ENCODE measurements around the gene MRGPRD.

Gene MRGPRD

DNA sequence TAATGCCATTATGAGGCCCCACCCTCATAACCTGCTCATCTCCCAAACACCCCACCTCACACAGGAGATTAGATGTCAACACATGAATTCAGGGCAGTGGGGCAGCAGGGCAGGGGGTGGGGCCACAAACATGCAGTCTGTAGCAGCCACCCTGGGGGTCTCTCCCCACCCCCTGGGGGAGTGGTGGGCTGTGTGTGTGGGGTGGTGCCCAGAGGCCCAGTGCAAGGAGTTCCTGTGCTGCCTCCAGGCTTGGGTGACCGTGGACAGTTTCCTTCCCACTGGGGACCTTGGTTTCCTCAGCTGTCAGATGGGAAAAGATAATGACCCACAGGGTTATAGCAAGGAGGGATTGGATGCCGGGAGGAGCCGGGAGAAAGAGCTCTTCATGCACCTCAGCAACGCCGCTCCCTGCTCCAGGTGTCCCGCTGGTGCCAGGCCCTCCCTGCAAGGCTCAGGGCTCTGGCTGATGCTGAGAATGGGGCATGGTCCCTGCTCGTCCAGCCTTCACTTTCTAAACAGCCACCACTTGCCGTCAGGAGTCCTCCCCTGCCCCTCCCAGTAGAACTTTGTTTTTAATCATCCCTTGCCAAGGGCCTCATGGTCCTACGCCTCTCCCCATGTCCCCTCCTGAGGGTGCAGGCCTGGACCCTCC, 34.2 kb upstream of the MRGPRD start:
- H3K9ac ChIP-seq (ENCODE audit: low read length), result no peak overlapping the region
- no peaks in the 10 kb centered on the region for H3K9me3 ChIP-seq (replicated peaks; ENCODE audit: insufficient read depth, low read length)

DNA sequence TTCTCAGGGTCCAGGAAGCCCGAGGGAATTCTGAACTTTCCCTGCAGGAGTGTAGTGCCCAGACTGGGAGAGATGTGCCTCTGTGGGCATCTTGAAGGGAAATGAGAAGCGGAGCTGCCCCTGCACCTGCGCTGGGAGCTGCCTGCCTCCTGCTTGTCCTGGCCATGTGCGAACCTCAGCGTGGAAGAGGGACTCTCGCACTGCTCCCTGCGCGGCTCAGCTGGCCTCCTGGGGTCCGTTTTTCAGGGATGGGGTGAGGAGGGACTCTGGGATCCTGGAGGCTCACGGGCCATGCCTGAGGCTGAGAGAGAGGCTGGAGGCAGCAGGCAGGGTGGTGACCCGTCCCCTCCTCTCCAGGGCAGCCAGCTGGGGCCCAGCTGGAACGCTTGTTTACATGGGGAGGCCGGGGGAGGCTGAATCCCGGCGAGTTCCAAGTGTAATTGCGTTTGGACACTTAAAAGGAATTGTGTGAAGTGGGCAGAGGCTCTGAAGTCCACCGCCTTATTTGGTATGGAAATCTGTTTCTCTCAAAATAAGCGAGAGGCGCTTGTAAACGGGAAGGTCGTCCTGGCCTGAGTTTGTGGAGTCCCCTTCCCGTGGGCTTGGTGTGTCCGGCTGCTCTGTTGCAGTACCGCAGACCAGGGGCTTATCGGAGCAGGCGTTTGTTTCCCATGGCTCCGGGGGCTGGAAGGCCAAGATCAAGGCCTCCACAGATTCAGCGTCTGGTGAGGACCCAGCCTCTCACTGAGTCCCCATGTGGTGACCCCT, 33.5 kb upstream of the MRGPRD start:
- Histone ChIP-seq H3K36me3 (replicated peaks; ENCODE audit: insufficient read depth, low read length) (no peaks in the 10 kb centered on the region), H3K27me3 (replicated peaks; ENCODE audit: insufficient read depth, low read length) (peaks cover 87% of the 10 kb centered on the region), H2AFZ (ENCODE audit: low read length) (no peak overlapping the region), H3K4me3 (ENCODE audit: low read length) (no peak overlapping the region), H3K9me2 (replicated peaks; ENCODE audit: insufficient read depth, low read length) (no peaks in the 10 kb centered on the region), H3K9ac (ENCODE audit: low read length) (no peak overlapping the region), H3K79me2 (ENCODE audit: low read length) (no peaks in the 10 kb centered on the region), H3F3A (ENCODE audit: insufficient read depth, low read length) (no peaks in the 10 kb centered on the region), H3K27ac (ENCODE audit: low read length) (no peak overlapping the region), H4K20me1 (ENCODE audit: insufficient read depth, low read length) (no peaks in the 10 kb centered on the region), H3K9me3 (replicated peaks; ENCODE audit: insufficient read depth, low read length) (no peaks in the 10 kb centered on the region), H3K4me2 (ENCODE audit: low read depth, low read length) (no peak overlapping the region), H3K4me1 (ENCODE audit: low read length) (no peaks in the 10 kb centered on the region)
- DNase-seq, result no peak
- TF ChIP-seq EZH2phosphoT487 (IDR thresholded peaks at IDR 0.05; ENCODE audit: low read length) (no peak), EZH2 (optimal IDR thresholded peaks at IDR 0.05; ENCODE audit: low read depth, low read length) (no peak)
- TF ChIP-seq, protein P1, sequence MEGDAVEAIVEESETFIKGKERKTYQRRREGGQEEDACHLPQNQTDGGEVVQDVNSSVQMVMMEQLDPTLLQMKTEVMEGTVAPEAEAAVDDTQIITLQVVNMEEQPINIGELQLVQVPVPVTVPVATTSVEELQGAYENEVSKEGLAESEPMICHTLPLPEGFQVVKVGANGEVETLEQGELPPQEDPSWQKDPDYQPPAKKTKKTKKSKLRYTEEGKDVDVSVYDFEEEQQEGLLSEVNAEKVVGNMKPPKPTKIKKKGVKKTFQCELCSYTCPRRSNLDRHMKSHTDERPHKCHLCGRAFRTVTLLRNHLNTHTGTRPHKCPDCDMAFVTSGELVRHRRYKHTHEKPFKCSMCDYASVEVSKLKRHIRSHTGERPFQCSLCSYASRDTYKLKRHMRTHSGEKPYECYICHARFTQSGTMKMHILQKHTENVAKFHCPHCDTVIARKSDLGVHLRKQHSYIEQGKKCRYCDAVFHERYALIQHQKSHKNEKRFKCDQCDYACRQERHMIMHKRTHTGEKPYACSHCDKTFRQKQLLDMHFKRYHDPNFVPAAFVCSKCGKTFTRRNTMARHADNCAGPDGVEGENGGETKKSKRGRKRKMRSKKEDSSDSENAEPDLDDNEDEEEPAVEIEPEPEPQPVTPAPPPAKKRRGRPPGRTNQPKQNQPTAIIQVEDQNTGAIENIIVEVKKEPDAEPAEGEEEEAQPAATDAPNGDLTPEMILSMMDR (IDR thresholded peaks at IDR 0.05; ENCODE audit: low read length), result no peak

More for the DNA sequence above, 34.2 kb upstream of the MRGPRD start:
- Histone ChIP-seq H3K9me2 (replicated peaks; ENCODE audit: insufficient read depth, low read length) (no peaks in the 10 kb centered on the region), H4K20me1 (ENCODE audit: insufficient read depth, low read length) (no peaks in the 10 kb centered on the region), H3F3A (ENCODE audit: insufficient read depth, low read length) (no peaks in the 10 kb centered on the region), H3K4me3 (ENCODE audit: low read length) (no peak overlapping the region), H3K27ac (ENCODE audit: low read length) (no peak overlapping the region), H3K36me3 (replicated peaks; ENCODE audit: insufficient read depth, low read length) (no peaks in the 10 kb centered on the region), H3K4me2 (ENCODE audit: low read depth, low read length) (no peak overlapping the region), H3K27me3 (replicated peaks; ENCODE audit: insufficient read depth, low read length) (peaks cover 87% of the 10 kb centered on the region), H3K4me1 (ENCODE audit: low read length) (no peaks in the 10 kb centered on the region), H2AFZ (ENCODE audit: low read length) (no peak overlapping the region), H3K79me2 (ENCODE audit: low read length) (no peaks in the 10 kb centered on the region)
- TF ChIP-seq EZH2 (optimal IDR thresholded peaks at IDR 0.05; ENCODE audit: low read depth, low read length) (no peak), EZH2phosphoT487 (IDR thresholded peaks at IDR 0.05; ENCODE audit: low read length) (no peak)
- TF ChIP-seq, protein P1 (IDR thresholded peaks at IDR 0.05; ENCODE audit: low read length), result no peak
- no peak for DNase-seq

DNA sequence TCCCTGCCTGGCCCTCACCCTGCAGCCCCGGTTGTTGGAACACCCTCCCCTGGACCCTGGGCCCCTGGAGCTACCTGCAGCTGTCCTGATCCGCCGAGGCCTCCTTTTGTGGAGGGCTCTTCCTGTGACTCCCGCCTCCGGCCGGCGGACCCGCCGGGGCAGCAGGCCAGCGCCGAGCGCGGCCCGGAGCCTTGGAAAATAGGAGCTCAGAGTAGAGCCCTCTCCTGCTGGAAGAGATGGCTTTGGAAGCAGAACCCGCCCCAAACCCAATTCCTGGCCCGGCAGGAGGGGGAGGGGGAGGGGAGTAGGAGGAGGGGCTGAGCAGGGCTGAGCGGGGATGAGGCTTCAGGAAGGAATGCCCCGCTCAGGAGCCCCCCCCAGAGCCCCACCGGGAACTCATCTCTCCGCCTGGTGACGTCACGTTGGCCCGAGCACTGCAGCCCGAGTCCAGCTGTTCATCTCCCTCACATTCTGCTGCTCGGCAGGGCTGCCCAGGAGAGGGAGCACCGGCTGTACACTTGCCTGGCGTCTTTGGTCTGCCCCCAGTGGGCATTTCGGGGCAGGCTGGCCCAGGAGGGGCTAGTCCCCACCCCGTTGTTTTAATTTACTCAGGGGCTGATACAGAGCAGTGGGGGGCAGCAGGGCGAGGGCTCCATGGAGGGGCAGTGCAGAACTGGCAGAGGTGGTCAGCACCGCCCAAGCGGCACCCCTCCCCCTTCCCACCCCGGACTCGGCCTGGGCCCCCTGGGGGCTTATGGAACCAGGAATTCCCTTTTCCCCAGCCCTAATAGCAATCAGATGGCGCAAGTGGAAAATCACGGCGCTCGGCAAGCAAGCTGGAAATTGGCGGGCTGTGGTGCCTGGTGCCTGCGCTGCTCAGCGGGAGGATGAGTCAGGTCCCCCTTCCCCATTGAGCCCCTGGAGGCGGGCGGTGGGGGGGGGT, 32.5 kb upstream of the MRGPRD start, which contains the start of gene MRGPRF:
Gene MRGPRF (minus strand): TSS at position 238 of the 943 bp plus-strand sequence. CDS start 3,345 bp downstream, outside the sequence.
- no peak within 1 kb of the TSS for H2AFZ ChIP-seq (ENCODE audit: low read length)
- no peak within 1 kb of the TSS for H3K27ac ChIP-seq (ENCODE audit: low read length)
- H3F3A ChIP-seq (ENCODE audit: insufficient read depth, low read length), result no peaks in the 10 kb centered on the region
- H4K20me1 ChIP-seq (ENCODE audit: insufficient read depth, low read length), result no peaks in the 10 kb centered on the region
- H3K4me2 ChIP-seq (ENCODE audit: low read depth, low read length), result no peak within 1 kb of the TSS
- H3K79me2 ChIP-seq (ENCODE audit: low read length), result no peaks in the 10 kb centered on the region
- DNase-seq, result no peak
- no peaks in the 10 kb centered on the region for H3K9me2 ChIP-seq (replicated peaks; ENCODE audit: insufficient read depth, low read length)
- no peaks in the 10 kb centered on the region for H3K9me3 ChIP-seq (replicated peaks; ENCODE audit: insufficient read depth, low read length)
- H3K36me3 ChIP-seq (replicated peaks; ENCODE audit: insufficient read depth, low read length), result no peaks in the 10 kb centered on the region
- H3K9ac ChIP-seq (ENCODE audit: low read length), result no peak within 1 kb of the TSS
- H3K4me3 ChIP-seq (ENCODE audit: low read length), result no peak within 1 kb of the TSS
- H3K4me1 ChIP-seq (ENCODE audit: low read length), result no peaks in the 10 kb centered on the region
- peaks cover 87% of the 10 kb centered on the region for H3K27me3 ChIP-seq (replicated peaks; ENCODE audit: insufficient read depth, low read length)
- TF ChIP-seq EZH2 (optimal IDR thresholded peaks at IDR 0.05; ENCODE audit: low read depth, low read length), result no peak
- TF ChIP-seq, protein P1 (IDR thresholded peaks at IDR 0.05; ENCODE audit: low read length), result no peak
- no peak for TF ChIP-seq EZH2phosphoT487 (IDR thresholded peaks at IDR 0.05; ENCODE audit: low read length)
